Measurements from ENCODE around the gene STARD3NL.

Gene STARD3NL, protein sequence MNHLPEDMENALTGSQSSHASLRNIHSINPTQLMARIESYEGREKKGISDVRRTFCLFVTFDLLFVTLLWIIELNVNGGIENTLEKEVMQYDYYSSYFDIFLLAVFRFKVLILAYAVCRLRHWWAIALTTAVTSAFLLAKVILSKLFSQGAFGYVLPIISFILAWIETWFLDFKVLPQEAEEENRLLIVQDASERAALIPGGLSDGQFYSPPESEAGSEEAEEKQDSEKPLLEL

DNA sequence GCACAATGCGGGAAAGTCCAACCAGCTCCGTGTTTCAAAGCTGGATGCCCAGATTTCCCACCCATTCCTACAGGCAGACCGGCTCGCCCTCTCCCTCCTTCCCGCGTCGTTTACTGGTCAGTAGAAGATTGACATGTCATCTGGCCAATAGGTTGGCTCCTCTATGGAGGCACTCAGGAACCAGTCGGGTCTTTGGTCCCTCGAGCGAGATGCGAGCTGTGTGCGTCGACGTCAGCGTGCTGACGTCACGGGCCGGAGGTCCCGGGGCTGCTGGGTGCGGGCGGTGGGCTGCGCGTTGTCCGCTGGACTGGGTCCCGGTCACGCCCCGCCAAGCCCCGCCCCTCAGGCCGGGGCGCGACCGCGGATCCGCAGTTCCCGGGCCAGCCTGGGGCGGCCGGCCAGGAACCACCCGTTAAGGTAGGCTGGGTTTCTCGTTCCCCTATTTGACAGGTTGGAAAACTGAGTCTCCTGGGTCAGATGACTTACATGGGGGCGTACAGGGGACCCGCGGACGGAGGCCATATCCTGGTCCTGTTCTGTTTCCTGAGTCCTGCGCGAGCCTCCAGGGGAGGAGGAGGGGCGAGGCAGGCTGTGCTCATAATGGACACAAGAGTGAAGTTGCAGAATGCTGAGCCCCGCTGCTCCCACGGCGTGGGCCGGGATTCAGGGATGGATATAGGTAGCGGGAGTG is at the start of gene STARD3NL:
Gene STARD3NL, plus strand, starts transcription at position 242 of the 691 bp plus-strand sequence. CDS start 29,260 bp downstream, outside the sequence.
- peak within 1 kb of the TSS; percentile 79 for H3K4me3 Mint-ChIP-seq
- H3K27ac Mint-ChIP-seq: peak within 1 kb of the TSS; percentile 89
- peaks cover 29% of the 10 kb centered on the region for H3K4me1 Mint-ChIP-seq (ENCODE audit: low read depth)
- H3K9me3 Mint-ChIP-seq: no peaks in the 10 kb centered on the region
- peaks cover 8% of the 10 kb centered on the region for H3K36me3 Mint-ChIP-seq (ENCODE audit: low read depth)
- intact Hi-C loops (cut with micrococcal nuclease): no loop called here
- H3K27me3 Mint-ChIP-seq: no peaks in the 10 kb centered on the region

DNA sequence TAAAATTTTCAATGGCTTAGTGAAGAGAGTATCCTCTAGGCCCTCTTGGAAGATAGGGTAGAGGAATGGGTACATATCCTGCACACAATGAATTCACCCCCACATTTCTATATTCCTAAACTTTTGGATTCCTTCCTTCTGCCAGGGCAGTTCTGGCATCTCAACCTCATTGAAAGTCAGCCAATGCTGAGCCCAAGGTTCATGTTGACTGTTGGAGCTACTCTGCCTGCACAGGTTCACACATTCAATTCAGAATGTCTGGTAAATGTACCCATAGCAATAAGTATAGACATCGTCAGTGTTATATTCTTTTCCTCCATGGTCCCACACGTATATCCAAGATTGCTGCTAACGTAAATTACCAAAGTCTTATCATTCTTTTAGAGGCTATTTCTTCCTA is 48.9 kb upstream of the STARD3NL start:
- intact Hi-C loops (cut with micrococcal nuclease): no loop called here
- Mint-ChIP-seq H3K36me3 (ENCODE audit: low read depth) (no peaks in the 10 kb centered on the region), H3K27ac (no peak overlapping the region), H3K9me3 (peaks cover 15% of the 10 kb centered on the region), H3K4me3 (no peak overlapping the region), H3K4me1 (ENCODE audit: low read depth) (peaks cover 10% of the 10 kb centered on the region), H3K27me3 (no peaks in the 10 kb centered on the region)

DNA sequence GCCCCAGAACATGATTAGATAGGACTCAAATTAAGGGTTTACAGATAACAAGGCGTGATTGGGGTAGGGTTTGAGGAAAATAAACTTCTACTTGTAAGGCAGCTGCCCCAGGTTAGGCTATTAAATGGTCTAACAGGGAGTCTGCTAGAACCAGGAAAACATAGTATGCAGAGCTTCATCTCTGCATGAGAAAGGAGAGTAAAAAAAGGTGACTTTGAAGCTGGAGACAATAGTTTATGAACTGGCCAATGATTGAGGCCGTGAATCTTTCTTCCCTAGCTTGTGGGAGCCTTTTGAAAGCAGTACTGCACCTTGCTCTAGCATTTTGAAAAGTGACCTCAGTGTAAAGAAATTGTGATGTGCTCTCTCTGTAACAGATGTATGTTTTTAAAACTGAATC is 48.5 kb upstream of the STARD3NL start:
- intact Hi-C loops (cut with micrococcal nuclease): no loop called here
- no peak overlapping the region for H3K4me3 Mint-ChIP-seq

DNA sequence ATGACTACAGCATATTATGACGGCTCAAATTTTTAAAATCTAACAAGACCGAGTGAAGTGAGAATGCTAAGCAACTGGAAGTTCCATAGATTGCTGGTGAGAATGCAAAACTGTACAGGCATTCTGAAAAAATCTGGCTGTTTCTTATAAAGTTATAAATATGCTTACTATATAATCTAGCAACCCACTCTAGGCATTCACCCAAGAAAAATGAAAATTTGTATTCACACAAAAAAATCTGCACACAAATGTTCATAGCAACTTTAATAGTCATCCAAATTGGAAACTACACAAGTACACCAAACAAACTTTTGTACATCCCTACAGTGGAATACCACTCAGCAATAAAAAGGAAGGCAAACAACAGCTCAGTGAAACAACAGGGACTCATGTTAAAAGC is 39.9 kb upstream of the STARD3NL start:
- no peak overlapping the region for H3K4me3 Mint-ChIP-seq
- H3K36me3 Mint-ChIP-seq (ENCODE audit: low read depth): no peaks in the 10 kb centered on the region
- peaks cover 6% of the 10 kb centered on the region for H3K9me3 Mint-ChIP-seq
- H3K27me3 Mint-ChIP-seq: no peaks in the 10 kb centered on the region
- H3K4me1 Mint-ChIP-seq (ENCODE audit: low read depth): peaks cover 6% of the 10 kb centered on the region
- intact Hi-C loops (cut with micrococcal nuclease): loop anchor here (10.0 kb wide), 1 partner anchor 63 kb away; no protein-coding TSS in a partner anchor
- H3K27ac Mint-ChIP-seq: no peak overlapping the region

More for the DNA sequence above, 48.5 kb upstream of the STARD3NL start:
- no peak overlapping the region for H3K27ac Mint-ChIP-seq
- peaks cover 15% of the 10 kb centered on the region for H3K9me3 Mint-ChIP-seq
- peaks cover 10% of the 10 kb centered on the region for H3K4me1 Mint-ChIP-seq (ENCODE audit: low read depth)
- H3K27me3 Mint-ChIP-seq: no peaks in the 10 kb centered on the region
- H3K36me3 Mint-ChIP-seq (ENCODE audit: low read depth): no peaks in the 10 kb centered on the region

DNA sequence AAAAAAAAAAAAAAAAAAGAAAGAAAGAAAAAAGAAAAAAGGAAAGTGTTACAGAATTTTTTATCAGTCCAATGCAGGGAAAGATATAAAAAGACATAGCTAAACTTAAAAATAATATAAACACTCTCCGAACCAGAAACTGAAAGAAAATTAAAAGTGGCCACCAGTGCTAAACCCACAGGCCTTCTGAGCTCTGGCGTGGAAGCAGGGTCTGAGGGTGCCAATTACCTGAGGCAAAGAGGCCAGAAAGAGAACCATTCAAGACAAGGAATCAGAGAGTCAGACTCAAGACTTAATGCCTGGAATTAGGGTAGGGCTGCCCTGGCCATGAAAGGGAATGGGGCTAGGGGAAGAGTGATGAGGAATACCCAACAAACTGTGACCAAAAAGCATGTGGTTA is 36.9 kb upstream of the STARD3NL start:
- no peaks in the 10 kb centered on the region for H3K27me3 Mint-ChIP-seq
- no peaks in the 10 kb centered on the region for H3K9me3 Mint-ChIP-seq
- no peak overlapping the region for H3K4me3 Mint-ChIP-seq
- no peaks in the 10 kb centered on the region for H3K36me3 Mint-ChIP-seq (ENCODE audit: low read depth)
- no peak overlapping the region for H3K27ac Mint-ChIP-seq
- H3K4me1 Mint-ChIP-seq (ENCODE audit: low read depth): peaks cover 6% of the 10 kb centered on the region
- intact Hi-C loops (cut with micrococcal nuclease): no loop called here

DNA sequence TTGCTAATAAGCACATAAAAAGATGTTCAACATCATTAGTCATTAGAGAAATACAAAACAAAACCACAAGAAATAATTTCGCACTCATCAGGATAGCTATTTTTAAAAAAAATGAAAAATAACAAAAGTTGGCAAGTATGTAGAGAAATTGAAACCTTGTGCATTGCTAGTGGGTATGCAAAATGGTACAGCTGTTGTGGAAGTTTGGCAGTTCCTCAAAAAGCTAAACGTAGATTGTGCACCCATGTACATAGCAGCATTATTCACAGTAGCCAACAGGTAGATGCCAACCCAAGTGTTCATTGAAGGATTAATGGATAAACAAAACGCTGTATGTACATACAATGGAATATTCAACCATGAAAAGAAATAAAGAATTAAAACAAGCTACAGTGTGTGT is 35.3 kb upstream of the STARD3NL start:
- H3K36me3 Mint-ChIP-seq (ENCODE audit: low read depth): no peaks in the 10 kb centered on the region
- no peaks in the 10 kb centered on the region for H3K9me3 Mint-ChIP-seq
- no peak overlapping the region for H3K27ac Mint-ChIP-seq
- H3K4me3 Mint-ChIP-seq: no peak overlapping the region
- intact Hi-C loops (cut with micrococcal nuclease): no loop called here
- no peaks in the 10 kb centered on the region for H3K4me1 Mint-ChIP-seq (ENCODE audit: low read depth)
- H3K27me3 Mint-ChIP-seq: no peaks in the 10 kb centered on the region

DNA sequence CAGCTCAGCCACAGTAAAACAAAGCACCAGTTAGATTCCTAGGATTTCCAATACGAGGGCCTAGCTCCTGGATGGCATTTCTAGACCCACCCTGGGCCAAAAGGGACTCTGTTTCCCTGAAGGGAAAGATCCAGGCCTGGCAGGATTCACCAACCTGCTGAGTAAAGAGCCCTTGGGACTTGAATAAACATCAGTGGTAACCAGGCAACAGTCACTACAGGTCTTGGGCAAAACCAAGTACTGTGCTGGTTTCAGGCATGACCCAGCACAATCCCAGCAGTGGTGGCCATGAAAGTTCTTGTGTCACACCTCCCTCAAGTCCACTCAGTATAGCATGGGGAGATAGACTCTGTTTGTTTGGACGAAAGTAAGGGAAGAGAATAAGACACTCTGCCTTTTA is 31.0 kb upstream of the STARD3NL start:
- H3K27ac Mint-ChIP-seq: no peak overlapping the region
- peaks cover 1% of the 10 kb centered on the region for H3K27me3 Mint-ChIP-seq

DNA sequence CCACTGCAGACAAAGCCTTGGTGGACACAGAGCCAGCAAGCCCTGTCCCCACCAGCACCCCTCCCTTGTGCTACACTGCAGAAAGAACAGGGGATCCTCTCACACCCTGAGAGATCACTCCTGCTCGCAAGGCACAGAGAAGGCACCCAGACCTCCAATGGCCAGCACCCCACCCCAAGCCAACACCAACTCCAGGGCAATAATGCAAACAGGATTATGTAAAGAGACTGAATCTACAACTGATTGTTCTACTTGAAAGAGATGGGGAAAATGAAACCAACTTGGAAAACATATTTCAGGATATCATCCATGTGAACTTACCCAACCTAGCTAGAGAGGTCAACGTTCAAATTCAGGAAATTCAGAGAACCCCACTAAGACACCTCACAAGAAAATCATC is 26.5 kb upstream of the STARD3NL start:
- intact Hi-C loops (cut with micrococcal nuclease): no loop called here
- Mint-ChIP-seq H3K4me1 (ENCODE audit: low read depth) (peaks cover 3% of the 10 kb centered on the region), H3K4me3 (no peak overlapping the region), H3K27me3 (peaks cover 4% of the 10 kb centered on the region), H3K36me3 (ENCODE audit: low read depth) (no peaks in the 10 kb centered on the region), H3K27ac (no peak overlapping the region), H3K9me3 (peaks cover 14% of the 10 kb centered on the region)

More for the DNA sequence above, 31.0 kb upstream of the STARD3NL start:
- intact Hi-C loops (cut with micrococcal nuclease): no loop called here
- H3K4me1 Mint-ChIP-seq (ENCODE audit: low read depth): no peaks in the 10 kb centered on the region
- no peaks in the 10 kb centered on the region for H3K36me3 Mint-ChIP-seq (ENCODE audit: low read depth)
- H3K4me3 Mint-ChIP-seq: no peak overlapping the region
- H3K9me3 Mint-ChIP-seq: peaks cover 8% of the 10 kb centered on the region

DNA sequence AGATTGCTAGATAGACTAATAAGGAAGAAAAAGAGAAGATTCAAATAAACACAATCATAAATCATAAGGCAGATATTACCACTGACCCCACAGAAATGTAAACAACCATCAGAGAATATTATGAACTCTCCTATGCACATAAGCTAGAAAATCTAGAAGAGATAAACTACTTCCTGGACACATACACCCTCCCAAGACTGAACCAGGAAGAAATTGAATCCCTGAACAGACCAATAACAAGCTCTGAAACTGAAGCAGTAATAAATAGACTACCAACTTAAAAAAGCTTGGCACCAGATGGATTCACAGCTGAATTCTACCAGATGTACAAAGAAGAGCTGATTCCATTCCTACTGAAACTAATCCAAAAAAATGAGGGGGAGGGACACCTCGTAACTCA is 24.5 kb upstream of the STARD3NL start:
- Mint-ChIP-seq H3K9me3 (peaks cover 17% of the 10 kb centered on the region), H3K36me3 (ENCODE audit: low read depth) (no peaks in the 10 kb centered on the region), H3K27me3 (peaks cover 4% of the 10 kb centered on the region), H3K4me1 (ENCODE audit: low read depth) (peaks cover 6% of the 10 kb centered on the region), H3K4me3 (no peak overlapping the region), H3K27ac (no peak overlapping the region)
- intact Hi-C loops (cut with micrococcal nuclease): no loop called here

DNA sequence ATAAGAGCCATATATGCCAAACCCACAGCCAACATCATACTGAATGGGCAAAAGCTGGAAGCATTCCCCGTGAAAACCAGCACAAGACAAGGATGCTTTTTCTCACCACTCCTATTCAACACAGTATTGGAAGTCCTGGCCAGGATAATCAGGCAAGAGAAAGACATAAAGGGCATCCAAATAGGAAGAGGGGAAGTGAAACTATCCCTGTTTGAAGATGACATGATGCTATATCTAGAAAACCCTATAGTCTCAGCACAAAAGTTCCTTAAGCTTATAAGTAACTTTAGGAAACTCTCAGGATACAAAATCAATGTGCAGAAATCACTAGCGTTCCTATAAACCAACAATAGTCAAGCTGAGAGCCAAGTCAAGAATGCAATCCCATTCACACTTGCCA is 23.8 kb upstream of the STARD3NL start:
- intact Hi-C loops (cut with micrococcal nuclease): no loop called here
- no peak overlapping the region for H3K27ac Mint-ChIP-seq
- H3K27me3 Mint-ChIP-seq: peaks cover 2% of the 10 kb centered on the region

DNA sequence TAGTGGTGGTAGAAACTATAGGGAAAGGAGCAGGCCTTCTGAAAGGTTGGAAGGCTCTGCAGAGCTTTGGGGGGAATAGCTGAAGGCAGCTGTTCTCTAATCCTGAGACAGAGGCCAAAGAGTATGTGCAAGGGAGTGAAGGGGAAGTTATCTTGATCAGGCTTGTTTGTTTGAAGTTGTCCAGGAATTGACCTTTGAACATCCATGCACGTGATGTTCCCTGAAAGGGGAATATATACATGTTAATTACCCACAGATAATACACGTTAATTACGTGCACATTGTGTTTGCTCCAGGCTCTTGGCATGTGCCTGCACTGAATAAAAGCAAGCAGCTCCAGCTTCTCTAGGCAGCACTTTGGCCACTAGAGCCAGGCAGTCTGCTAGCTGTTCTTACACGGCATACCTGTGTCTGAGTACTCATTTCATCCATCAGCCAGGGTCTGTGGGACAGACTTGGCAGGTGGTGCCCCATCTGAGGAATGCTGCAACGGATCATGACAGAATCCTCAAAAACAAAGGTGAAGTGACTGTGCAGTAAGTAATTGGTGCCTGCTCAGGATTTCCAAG is 18.0 kb upstream of the STARD3NL start:
- Mint-ChIP-seq H3K27ac (peak overlapping the region; percentile 37), H3K27me3 (no peaks in the 10 kb centered on the region), H3K9me3 (peaks cover 9% of the 10 kb centered on the region), H3K36me3 (ENCODE audit: low read depth) (no peaks in the 10 kb centered on the region), H3K4me1 (ENCODE audit: low read depth) (peaks cover 23% of the 10 kb centered on the region), H3K4me3 (no peak overlapping the region)
- intact Hi-C loops (cut with micrococcal nuclease): no loop called here

More for the DNA sequence above, 23.8 kb upstream of the STARD3NL start:
- Mint-ChIP-seq H3K4me1 (ENCODE audit: low read depth) (peaks cover 13% of the 10 kb centered on the region), H3K4me3 (no peak overlapping the region), H3K9me3 (peaks cover 10% of the 10 kb centered on the region), H3K36me3 (ENCODE audit: low read depth) (no peaks in the 10 kb centered on the region)

DNA sequence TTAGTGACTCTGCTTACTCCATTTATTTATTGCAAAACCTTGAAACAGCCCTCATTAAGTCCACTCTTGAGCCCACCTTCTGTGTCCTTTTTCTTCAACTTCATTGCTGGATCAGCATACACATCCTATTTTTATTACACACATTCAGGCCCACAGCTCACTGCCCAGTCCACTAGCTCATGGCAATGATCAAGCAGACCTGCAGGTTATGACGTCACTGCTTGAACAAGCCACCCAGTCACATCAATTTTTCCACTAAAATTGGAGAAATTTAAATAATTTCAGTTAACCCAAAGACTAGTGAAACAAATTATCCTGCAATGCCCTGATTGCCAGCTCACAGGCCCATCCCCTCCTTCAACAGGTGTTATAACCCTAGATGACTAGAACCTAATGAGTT is 16.0 kb upstream of the STARD3NL start:
- peaks cover 17% of the 10 kb centered on the region for H3K4me1 Mint-ChIP-seq (ENCODE audit: low read depth)
- intact Hi-C loops (cut with micrococcal nuclease): no loop called here
- no peaks in the 10 kb centered on the region for H3K9me3 Mint-ChIP-seq
- no peaks in the 10 kb centered on the region for H3K36me3 Mint-ChIP-seq (ENCODE audit: low read depth)
- no peak overlapping the region for H3K4me3 Mint-ChIP-seq
- H3K27ac Mint-ChIP-seq: no peak overlapping the region
- H3K27me3 Mint-ChIP-seq: no peaks in the 10 kb centered on the region

DNA sequence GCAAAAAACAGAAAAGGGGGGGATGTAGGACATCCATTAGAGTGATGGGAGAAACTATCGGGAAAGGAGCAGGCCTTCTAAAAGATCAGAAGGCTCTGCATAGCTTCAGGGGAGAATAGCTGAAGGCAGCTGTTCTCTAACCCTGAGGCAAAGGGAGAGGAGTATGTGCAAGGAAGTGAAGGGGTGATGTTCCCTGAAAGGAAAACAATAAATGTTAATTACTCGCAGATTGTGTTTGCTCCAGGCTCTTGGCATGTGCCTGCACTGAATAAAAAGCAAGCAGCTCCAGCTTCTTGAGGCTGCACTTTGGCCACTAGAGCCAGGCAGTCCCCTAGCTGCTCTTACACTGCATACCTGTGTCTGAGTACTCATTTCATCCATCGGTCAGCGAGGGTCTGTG is 14.4 kb upstream of the STARD3NL start:
- intact Hi-C loops (cut with micrococcal nuclease): no loop called here

DNA sequence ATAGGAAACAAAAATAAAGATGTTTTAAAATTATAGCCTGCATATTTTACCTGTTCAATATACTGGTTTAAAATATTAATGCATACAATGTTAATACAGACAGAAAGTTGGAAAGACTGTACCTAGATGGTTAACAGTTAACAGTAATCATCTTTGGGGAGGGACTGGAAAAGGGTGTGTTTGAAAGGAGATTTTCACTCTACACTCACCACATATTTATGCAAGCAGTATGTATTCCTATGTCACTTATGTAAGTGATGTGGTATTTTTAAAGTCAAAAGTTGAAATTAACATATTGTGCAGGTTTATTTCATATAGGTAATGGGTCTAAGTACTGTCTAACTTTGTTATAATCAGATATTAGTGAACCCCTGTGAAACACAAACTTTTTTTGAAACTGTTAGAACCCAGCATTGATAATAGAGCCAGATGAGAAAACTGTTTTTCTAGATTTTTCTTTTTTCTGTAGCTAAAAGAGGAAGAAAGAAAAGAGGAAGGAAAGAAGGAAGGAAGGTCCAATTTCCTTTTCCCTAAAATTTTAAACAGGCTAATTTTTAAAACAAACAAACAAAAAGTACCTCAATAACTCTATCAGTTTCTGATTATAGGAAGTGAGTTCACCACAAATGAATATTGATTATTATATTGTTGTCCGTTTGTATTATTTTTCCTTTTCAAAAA is 9.0 kb upstream of the STARD3NL start:
- Mint-ChIP-seq H3K27ac (no peak overlapping the region), H3K4me1 (ENCODE audit: low read depth) (peaks cover 28% of the 10 kb centered on the region), H3K27me3 (no peaks in the 10 kb centered on the region), H3K36me3 (ENCODE audit: low read depth) (no peaks in the 10 kb centered on the region), H3K4me3 (no peak overlapping the region), H3K9me3 (no peaks in the 10 kb centered on the region)
- intact Hi-C loops (cut with micrococcal nuclease): no loop called here

More for the DNA sequence above, 14.4 kb upstream of the STARD3NL start:
- Mint-ChIP-seq H3K4me1 (ENCODE audit: low read depth) (peaks cover 21% of the 10 kb centered on the region), H3K4me3 (no peak overlapping the region), H3K27me3 (no peaks in the 10 kb centered on the region), H3K36me3 (ENCODE audit: low read depth) (no peaks in the 10 kb centered on the region), H3K27ac (no peak overlapping the region), H3K9me3 (no peaks in the 10 kb centered on the region)
